PFSK-1 (cell line): ENCODE results near the gene GP1BA.

Experiments
- FOXP2 ChIP-seq: optimal IDR thresholded peaks from 2 replicates; pipeline ENCODE3; 2011; ENCODE audit warnings: borderline replicate concordance, control low read depth, inconsistent platforms; ENCODE audit not compliant: insufficient read depth; ENCODE audit errors: extremely low read length, extremely low read depth
- POLR2AphosphoS5 ChIP-seq: IDR thresholded peaks from 2 replicates; pipeline ENCODE4 v1.6.1; 2012; ENCODE audit warnings: low read depth, mild to moderate bottlenecking, control low read depth, low read length, moderate library complexity
- REST ChIP-seq, 2 experiments: IDR thresholded peaks; 2 replicates each; pipeline versions ENCODE4 v1.6.1 to v1.8.0; 2011 to 2012; ENCODE audit warnings: low read depth in 2 of 2, low read length in 2 of 2, control low read depth in 1 of 2, inconsistent platforms in 1 of 2, mild to moderate bottlenecking in 1 of 2, moderate library complexity in 1 of 2; ENCODE audit not compliant: insufficient read depth in 1 of 2
- TAF1 ChIP-seq: IDR thresholded peaks from 2 replicates; pipeline ENCODE4 v1.6.1; 2012; ENCODE audit warnings: low read length, control low read depth, borderline replicate concordance; ENCODE audit not compliant: insufficient read depth

GRCh38 chr17:4899341-4900230 is 32.5 kb upstream of the GP1BA start, which contains the start of gene C17orf107:
- TF ChIP-seq POLR2AphosphoS5 = no peak
- TF ChIP-seq TAF1 = no peak
- TF ChIP-seq FOXP2 = no peak
- TF ChIP-seq REST (IDR thresholded peaks at IDR 0.05; ENCODE audit: insufficient read depth in 1 of 2, low read depth in 2 of 2, low read length in 2 of 2) = no peak
